AG09309 (cell line): ENCODE data around the gene RFPL3.
A peak's percentile ranks its signal among the peaks of the same experiment; 100 is the strongest.

ENCODE experiments used
- DNase-seq: peaks from one replicate; pipeline ENCODE4 v3.0.0-alpha.2; 2010; ENCODE audit warnings: low read depth
- H3K4me3 ChIP-seq: 2 replicates; pipeline ENCODE4 v1.5.1; 2011; ENCODE audit warnings: mild to moderate bottlenecking, low read depth, low read length, moderate library complexity; ENCODE audit not compliant: control insufficient read depth
- CTCF ChIP-seq: IDR thresholded peaks from 2 replicates; pipeline ENCODE4 v1.5.1; 2011; ENCODE audit warnings: mild to moderate bottlenecking, low read depth, low read length, inconsistent platforms; ENCODE audit not compliant: insufficient read depth, control insufficient read depth; ENCODE audit errors: missing control alignments

The RFPL3 gene

GRCh38 chr22:32389685-32390084, 32.0 kb downstream of the RFPL3 start:
- H3K4me3 ChIP-seq, result no peak overlapping the region
- no peak for DNase-seq
- TF ChIP-seq CTCF, result peak; percentile 51

GRCh38 chr22:32395107-32395506, 37.4 kb downstream of the RFPL3 start:
- no peak for TF ChIP-seq CTCF
- no peak for DNase-seq
- no peak overlapping the region for H3K4me3 ChIP-seq

DNA sequence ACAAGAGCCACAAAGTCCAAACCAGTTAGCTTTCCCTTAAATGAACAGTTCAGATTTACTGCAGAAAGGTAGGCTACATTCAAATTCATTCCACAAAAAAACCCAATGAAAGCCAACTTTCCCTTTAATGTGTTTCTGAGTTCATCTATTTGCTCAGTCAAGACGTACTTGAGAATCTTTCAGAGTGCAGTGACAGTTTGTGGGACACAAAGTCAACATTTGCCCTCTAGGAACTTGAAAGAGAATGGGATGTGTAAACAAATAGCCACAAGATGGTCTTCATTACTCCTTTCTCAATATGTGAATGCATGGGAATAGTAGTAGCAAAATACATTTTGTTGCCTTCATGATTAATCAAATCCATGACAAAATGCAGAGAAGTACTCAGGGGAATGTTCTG, 38.6 kb downstream of the RFPL3 start:
- no peak for DNase-seq
- H3K4me3 ChIP-seq, result no peak overlapping the region
- TF ChIP-seq CTCF, result no peak

- no peak for DNase-seq
- H3K4me3 ChIP-seq, result no peak overlapping the region
- no peak for TF ChIP-seq CTCF
Measured at GRCh38 chr22:32396746-32397145, 39.1 kb downstream of the RFPL3 start.

GRCh38 chr22:32401486-32401885, 43.8 kb downstream of the RFPL3 start:
- DNase-seq, result no peak
- no peak for TF ChIP-seq CTCF
- no peak overlapping the region for H3K4me3 ChIP-seq

DNA sequence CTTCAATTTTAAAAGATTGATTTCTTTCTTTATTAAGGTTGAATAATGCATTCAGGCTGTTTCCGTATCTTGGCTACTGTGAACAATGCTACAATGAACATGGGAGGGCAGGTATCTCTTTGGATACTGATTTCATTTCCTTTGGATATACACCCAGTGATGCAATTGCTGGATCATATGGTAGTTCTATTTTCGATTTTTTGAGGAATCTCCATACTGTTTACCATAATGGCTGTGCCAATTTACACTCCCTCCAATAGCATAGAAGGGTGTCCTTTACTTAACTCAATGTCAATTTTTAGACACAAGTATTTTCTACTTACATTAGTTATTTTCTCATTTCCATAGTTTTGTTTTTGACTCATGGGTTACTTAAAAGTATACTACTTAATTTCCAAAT, 46.4 kb downstream of the RFPL3 start:
- TF ChIP-seq CTCF, result no peak
- DNase-seq, result no peak
- H3K4me3 ChIP-seq, result no peak overlapping the region

- DNase-seq, result no peak
- no peak overlapping the region for H3K4me3 ChIP-seq
- no peak for TF ChIP-seq CTCF
Measured at GRCh38 chr22:32407312-32407711, 49.6 kb downstream of the RFPL3 start.
